GM23248 (cell line): ENCODE data around the gene PMFBP1.

Experiments used
- EZH2 ChIP-seq: fragments of 200-600 bp; sonication (generic); IDR thresholded peaks from 2 replicates; pipeline ENCODE4 v1.6.1; 2018; ENCODE audit warnings: antibody characterized with exemption, mild to moderate bottlenecking; ENCODE audit not compliant: insufficient read depth, poor library complexity, severe bottlenecking
- EZH2phosphoT487 ChIP-seq: fragments of 200-600 bp; sonication (generic); IDR thresholded peaks from 2 replicates; pipeline ENCODE4 v1.6.1; 2018; ENCODE audit warnings: antibody characterized with exemption, moderate library complexity, mild to moderate bottlenecking, low read depth; ENCODE audit not compliant: insufficient read depth

- no peak for TF ChIP-seq EZH2
- no peak for TF ChIP-seq EZH2phosphoT487
Measured at GRCh38 chr16:72107371-72107770, 64.6 kb downstream of the PMFBP1 start.
